Activated naive CD8-positive, alpha-beta T cell treated with anti-CD3 and anti-CD28 coated beads, Interleukin-2, amount 50 U/mL, for 16 hours (primary cell): ENCODE data around the gene SIAH3.

Experiments used
- DNase-seq: peaks from one replicate; pipeline ENCODE4 v3.0.0-alpha.2; 2020; ENCODE audit warnings: low read depth, low spot score

Gene SIAH3

GRCh38 chr13:45823583-45823982 lies 28.0 kb downstream of the SIAH3 start:
- no peak for DNase-seq

- no peak for DNase-seq
Observed at GRCh38 chr13:45821811-45822210, 29.7 kb downstream of the SIAH3 start.

- no peak for DNase-seq
Observed at GRCh38 chr13:45820106-45820838, 31.3 kb downstream of the SIAH3 start.

GRCh38 chr13:45817833-45818232 lies 33.7 kb downstream of the SIAH3 start:
- no peak for DNase-seq

GRCh38 chr13:45816427-45816826 lies 35.1 kb downstream of the SIAH3 start:
- DNase-seq, result no peak

- no peak for DNase-seq
Observed at GRCh38 chr13:45812695-45813372, 38.7 kb downstream of the SIAH3 start.

- no peak for DNase-seq
Observed at GRCh38 chr13:45811891-45812694, 39.5 kb downstream of the SIAH3 start.

GRCh38 chr13:45809801-45810394 lies 41.7 kb downstream of the SIAH3 start:
- no peak for DNase-seq

GRCh38 chr13:45808925-45809324 lies 42.6 kb downstream of the SIAH3 start:
- DNase-seq, result no peak

GRCh38 chr13:45807520-45808099 lies 43.9 kb downstream of the SIAH3 start:
- DNase-seq, result no peak

- no peak for DNase-seq
Observed at GRCh38 chr13:45800485-45800884, 51.1 kb downstream of the SIAH3 start.

- DNase-seq, result no peak
Observed at GRCh38 chr13:45799451-45799850, 52.1 kb downstream of the SIAH3 start.

GRCh38 chr13:45798851-45799250 lies 52.7 kb downstream of the SIAH3 start:
- DNase-seq, result no peak

GRCh38 chr13:45796426-45797235 lies 54.9 kb downstream of the SIAH3 start:
- DNase-seq, result no peak

GRCh38 chr13:45792827-45793303 lies 58.7 kb downstream of the SIAH3 start:
- no peak for DNase-seq

GRCh38 chr13:45788011-45788410 lies 63.5 kb downstream of the SIAH3 start:
- DNase-seq, result no peak

- DNase-seq, result no peak
Observed at GRCh38 chr13:45787346-45787745, 64.2 kb downstream of the SIAH3 start.

GRCh38 chr13:45786293-45786920 lies 65.1 kb downstream of the SIAH3 start:
- DNase-seq, result no peak

GRCh38 chr13:45784755-45785675 lies 66.5 kb downstream of the SIAH3 start:
- no peak for DNase-seq
